Gastroesophageal sphincter (tissue), 4 donors: Measurements from ENCODE around the gene MEOX1. TPM values are rescaled to one million over a fixed set of nuclear protein-coding genes. Genes with fewer than 3 reads are reported as not detected.

Experiments
- ATAC-seq: fragments of 150-250 bp; one replicate; pipeline ENCODE4 v1.9.1; 2016; ENCODE audit warnings: mild to moderate bottlenecking, moderate library complexity
- H3K27ac ChIP-seq, 4 donors: fragments of 200-600 bp; sonication (generic) in 3 of 4; 1 replicate in 3 of 4; 2 replicates in 1 of 4; pipeline ENCODE4 v1.5.1; 2016 to 2019
- H3K27me3 ChIP-seq: fragments of 200-600 bp; sonication (generic); one replicate; pipeline ENCODE4 v1.5.1; 2019
- H3K36me3 ChIP-seq, 2 donors: fragments of 200-600 bp; sonication (generic); one replicate each; pipeline ENCODE4 v1.5.1; 2019; ENCODE audit warnings: control low read depth in 1 of 2
- H3K4me1 ChIP-seq, 3 donors: fragments of 200-600 bp; sonication (generic); 1 replicate in 2 of 3; 2 replicates in 1 of 3; pipeline ENCODE4 v1.5.1; 2016 to 2019; ENCODE audit warnings: control low read depth in 2 of 3
- H3K4me3 ChIP-seq, 2 donors: fragments of 200-600 bp; sonication (generic); one replicate each; pipeline ENCODE4 v1.5.1; 2019; ENCODE audit warnings: mild to moderate bottlenecking in 1 of 2, moderate library complexity in 1 of 2
- H3K9me3 ChIP-seq, 3 donors: fragments of 200-600 bp; sonication (generic); one replicate each; pipeline ENCODE4 v1.5.1; 2017 to 2019; ENCODE audit warnings: control low read depth in 2 of 3
- CTCF ChIP-seq, 4 experiments: fragments of 200-600 bp in 2 of 4; fragments of 450-650 bp in 2 of 4; sonication (generic) in 1 of 4; IDR thresholded peaks; one replicate each; pipeline ENCODE4 v1.5.1; 2017 to 2019; ENCODE audit warnings: antibody characterized with exemption in 4 of 4, mild to moderate bottlenecking in 2 of 4, moderate library complexity in 2 of 4
- EP300 ChIP-seq: sonication (generic); formaldehyde crosslinking; IDR thresholded peaks from one replicate; pipeline ENCODE4 v1.6.1; 2017; ENCODE audit warnings: antibody characterized with exemption, mild to moderate bottlenecking
- POLR2A ChIP-seq, 2 donors: fragments of 450-650 bp; IDR thresholded peaks; one replicate each; pipeline ENCODE4 v1.6.1; 2017; ENCODE audit warnings: antibody characterized with exemption in 2 of 2, mild to moderate bottlenecking in 2 of 2, moderate library complexity in 1 of 2
- POLR2AphosphoS5 ChIP-seq: sonication (generic); formaldehyde crosslinking; IDR thresholded peaks from one replicate; pipeline ENCODE4 v1.6.1; 2017; ENCODE audit warnings: antibody characterized with exemption
- WGBS, 2 donors: methylation state at CpG; one replicate each; pipeline ENCODE4 v1.1.5; 2018; ENCODE audit warnings: low coverage in 1 of 2; 5-methylcytosine and 5-hydroxymethylcytosine counted together
- total RNA-seq, 4 donors: library from RNA; depleted of rRNA; stranded (reverse); fragments of >200 nt; gene quantifications; one replicate each; pipeline ENCODE4 v1.1.0, GENCODE V29; 2016

Gene MEOX1
- total RNA-seq, 4 donors from 2014 or later, result 5.3 to 11.8 (median 7.6) TPM

GRCh38 chr17:43625606-43626005 lies 36.1 kb downstream of the MEOX1 start:
- TF ChIP-seq CTCF (IDR thresholded peaks at IDR 0.05) (no peak), POLR2AphosphoS5 (no peak), EP300 (no peak), POLR2A (IDR thresholded peaks at IDR 0.05) (no peak)
- Histone ChIP-seq H3K4me3 (no peak overlapping the region), H3K4me1 (peaks cover 0 to 9% (median 3%) of the 10 kb centered on the region in 3 donors), H3K36me3 (no peaks in the 10 kb centered on the region), H3K27ac (no peak overlapping the region), H3K9me3 (no peaks in the 10 kb centered on the region), H3K27me3 (peaks cover 22% of the 10 kb centered on the region)
- ATAC-seq, result no peak

- no peaks in the 10 kb centered on the region for H3K36me3 ChIP-seq
Measured at GRCh38 chr17:43620581-43620980, 41.1 kb downstream of the MEOX1 start.

GRCh38 chr17:43620147-43620546 lies 41.6 kb downstream of the MEOX1 start:
- no peaks in the 10 kb centered on the region for H3K4me1 ChIP-seq
- no peak overlapping the region for H3K27ac ChIP-seq
- H3K4me3 ChIP-seq, result no peak overlapping the region
- H3K36me3 ChIP-seq, result no peaks in the 10 kb centered on the region
- H3K27me3 ChIP-seq, result no peaks in the 10 kb centered on the region
- no peak for TF ChIP-seq POLR2AphosphoS5
- no peak for TF ChIP-seq EP300
- no peak for TF ChIP-seq POLR2A (IDR thresholded peaks at IDR 0.05)
- no peak for TF ChIP-seq CTCF (IDR thresholded peaks at IDR 0.05)
- WGBS, 2 donors, result 87 to 91% methylated on average over 3 to 9 of the region's 9 CpGs
- no peaks in the 10 kb centered on the region for H3K9me3 ChIP-seq
- no peak for ATAC-seq

More at GRCh38 chr17:43620581-43620980, 41.1 kb downstream of the MEOX1 start:
- no peaks in the 10 kb centered on the region for H3K4me1 ChIP-seq
- 47 to 61% methylated on average over 2 of the region's 2 CpGs for WGBS, 2 donors
- no peak for TF ChIP-seq EP300
- TF ChIP-seq POLR2A (IDR thresholded peaks at IDR 0.05), result no peak
- TF ChIP-seq POLR2AphosphoS5, result no peak
- no peaks in the 10 kb centered on the region for H3K9me3 ChIP-seq
- no peak overlapping the region for H3K4me3 ChIP-seq
- no peaks in the 10 kb centered on the region for H3K27me3 ChIP-seq
- ATAC-seq, result no peak
- H3K27ac ChIP-seq, result no peak overlapping the region

GRCh38 chr17:43619705-43620104 lies 42.0 kb downstream of the MEOX1 start:
- TF ChIP-seq POLR2A (IDR thresholded peaks at IDR 0.05) (no peak), POLR2AphosphoS5 (no peak), CTCF (IDR thresholded peaks at IDR 0.05) (no peak), EP300 (no peak)
- Histone ChIP-seq H3K27ac (no peak overlapping the region), H3K27me3 (no peaks in the 10 kb centered on the region), H3K36me3 (no peaks in the 10 kb centered on the region), H3K9me3 (no peaks in the 10 kb centered on the region), H3K4me1 (peaks cover 0 to 4% (median 0%) of the 10 kb centered on the region in 3 donors), H3K4me3 (no peak overlapping the region)
- no peak for ATAC-seq
- whole genome bisulfite sequencing, 2 donors, result 71 to 74% methylated on average over 4 of the region's 5 CpGs

GRCh38 chr17:43618276-43618675 lies 43.4 kb downstream of the MEOX1 start:
- H3K27ac ChIP-seq, result no peak overlapping the region
- peaks cover 4% of the 10 kb centered on the region for H3K27me3 ChIP-seq
- no peak for ATAC-seq
- no peak for TF ChIP-seq CTCF (IDR thresholded peaks at IDR 0.05)
- TF ChIP-seq POLR2AphosphoS5, result no peak
- no peak for TF ChIP-seq EP300
- TF ChIP-seq POLR2A (IDR thresholded peaks at IDR 0.05), result no peak
- no peak overlapping the region for H3K4me3 ChIP-seq
- no peaks in the 10 kb centered on the region for H3K9me3 ChIP-seq
- no peaks in the 10 kb centered on the region for H3K36me3 ChIP-seq
- peaks cover 0 to 18% (median 4%) of the 10 kb centered on the region in 3 donors for H3K4me1 ChIP-seq
- WGBS, 2 donors, result 88% methylated on average over 5 of the region's 8 CpGs; no CpG with 5 or more reads in 1 of the 2 donors
